HG02938 (cell line): ENCODE results near the gene THYN1.
A peak's percentile ranks its signal among the peaks of the same experiment; 100 is the strongest.

Experiments used
- ATAC-seq: cut with Tn5 transposase; IDR thresholded peaks from one replicate; pipeline ENCODE4 v1.9.1; 2021; ENCODE audit warnings: mild to moderate bottlenecking, moderate library complexity; ENCODE audit not compliant: unreplicated experiment

THYN1 gene

DNA sequence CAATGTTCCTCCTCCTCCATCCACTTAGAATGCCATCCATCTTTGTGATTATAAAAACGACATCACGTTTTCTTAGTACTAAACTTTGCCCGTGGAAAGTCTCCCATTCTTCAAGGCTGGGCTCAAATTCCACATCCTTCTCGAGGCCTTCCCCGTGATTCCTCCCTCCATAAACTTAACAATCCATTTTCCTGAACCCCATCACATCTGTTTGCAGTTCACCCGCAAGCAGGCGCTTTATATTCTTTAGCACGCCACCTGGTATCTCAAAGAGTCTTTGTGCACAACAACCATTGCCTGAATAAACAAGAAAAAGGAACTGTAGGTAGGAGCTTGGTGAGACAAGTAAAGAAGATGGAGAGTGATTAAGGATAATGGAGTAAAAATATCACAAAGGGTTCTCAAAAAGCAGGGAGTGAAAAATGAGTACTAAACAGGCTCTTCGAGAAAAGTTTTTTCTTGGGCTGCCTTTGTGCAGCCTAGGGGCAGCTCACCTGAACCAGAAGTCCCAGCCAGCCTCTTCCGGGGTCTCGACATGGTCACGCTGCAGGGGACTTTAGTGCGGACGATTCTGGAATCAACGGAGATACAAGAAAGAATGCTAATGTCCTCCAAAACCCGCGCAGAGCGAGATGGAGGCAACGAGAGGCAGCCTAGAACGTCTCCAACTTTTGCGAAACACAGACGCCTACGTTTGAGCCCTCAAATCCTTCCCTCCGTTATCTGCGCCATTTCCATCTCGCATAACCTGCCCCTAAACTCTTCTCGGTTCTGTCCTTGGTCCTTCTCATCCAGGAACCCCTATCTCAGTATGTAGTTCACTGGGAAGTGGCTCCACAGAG lies 585 bp downstream of the THYN1 start:
- ATAC-seq, result peak; percentile 27

DNA sequence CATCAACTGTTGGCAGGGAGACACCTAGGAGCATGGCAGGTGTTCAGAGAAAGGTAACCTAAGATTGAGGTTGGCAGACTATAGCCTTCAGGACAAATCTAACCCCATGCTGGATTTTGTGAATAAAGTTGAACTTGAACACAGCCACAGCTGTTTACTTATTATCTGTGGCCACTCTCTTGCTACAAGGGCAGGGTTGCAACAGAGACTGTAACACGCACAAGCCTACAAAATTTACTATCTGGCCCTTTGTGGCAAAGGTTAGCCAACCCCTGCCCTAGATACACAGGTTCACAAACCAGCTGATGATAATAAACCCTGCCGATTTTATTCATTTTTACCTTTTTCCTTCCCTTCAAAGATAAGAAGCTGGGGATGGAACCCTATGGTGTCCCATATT lies 2.5 kb downstream of the THYN1 start:
- no peak for ATAC-seq

GRCh38 chr11:134250246-134250645 lies 2.9 kb downstream of the THYN1 start:
- no peak for ATAC-seq

DNA sequence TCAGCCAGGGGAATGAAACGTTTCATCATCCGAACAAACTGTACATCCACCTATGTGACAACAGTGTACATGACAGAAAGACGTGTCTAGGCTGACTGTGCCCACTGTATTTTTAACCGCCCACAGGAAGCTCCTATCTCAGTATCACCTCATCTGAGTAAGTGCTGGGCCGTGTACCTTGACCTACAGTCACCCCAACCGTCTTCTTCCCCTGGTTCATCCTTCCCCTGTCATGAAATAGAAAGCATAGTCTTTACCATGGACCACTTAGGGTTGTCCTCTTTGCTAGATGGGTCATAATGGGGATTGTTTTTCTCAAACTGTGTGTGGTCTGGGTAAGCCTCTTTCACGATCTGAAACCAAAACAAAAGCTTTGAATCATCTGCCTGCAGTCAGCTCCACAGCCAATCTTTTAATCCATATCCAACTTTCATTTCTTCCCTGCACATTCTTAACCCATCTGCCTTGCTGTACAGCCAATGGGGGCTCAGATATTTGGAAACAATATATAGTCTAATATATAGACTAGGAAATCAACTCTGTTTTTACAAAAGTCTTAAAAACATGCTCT lies 4.2 kb downstream of the THYN1 start:
- no peak for ATAC-seq

DNA sequence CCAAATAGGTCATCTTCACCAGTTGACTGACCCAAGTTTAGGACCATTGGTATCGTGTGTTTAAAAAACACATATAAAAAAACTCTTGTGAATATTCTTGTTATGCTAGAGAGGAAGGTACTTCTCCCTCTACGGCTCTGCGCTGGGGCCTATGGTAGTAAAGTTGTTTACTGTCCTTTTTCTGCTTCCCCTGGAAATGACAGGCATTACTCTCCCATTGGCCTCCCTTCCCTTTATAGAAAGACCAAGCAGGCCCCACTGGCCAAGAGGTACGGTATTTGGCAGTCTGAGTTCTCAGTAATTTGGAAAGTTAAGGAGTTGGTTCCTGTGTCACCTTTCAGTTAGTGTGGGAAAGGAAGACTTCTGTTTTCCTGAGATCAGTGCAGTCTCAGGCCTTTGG lies 6.5 kb downstream of the THYN1 start:
- no peak for ATAC-seq

DNA sequence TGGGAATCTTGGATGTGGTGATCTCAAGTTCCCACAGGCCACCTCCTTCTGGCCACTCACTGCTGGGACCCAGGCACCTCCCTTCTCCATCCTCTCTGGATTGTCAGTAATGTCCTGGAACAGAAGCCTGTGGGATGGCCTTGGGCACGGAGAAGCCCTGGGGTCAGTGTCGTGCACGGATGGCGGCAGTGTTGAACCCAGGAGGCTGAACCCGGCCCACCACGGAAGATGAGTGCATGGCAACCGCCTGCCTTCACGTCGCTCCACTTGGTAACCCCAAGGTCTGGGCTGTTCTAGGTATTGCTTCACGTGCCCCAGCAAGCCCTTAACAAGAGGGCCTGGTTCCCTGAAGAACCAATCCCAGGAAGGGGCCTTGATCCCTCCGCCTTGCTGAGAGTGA lies 7.1 kb downstream of the THYN1 start:
- ATAC-seq, result no peak

DNA sequence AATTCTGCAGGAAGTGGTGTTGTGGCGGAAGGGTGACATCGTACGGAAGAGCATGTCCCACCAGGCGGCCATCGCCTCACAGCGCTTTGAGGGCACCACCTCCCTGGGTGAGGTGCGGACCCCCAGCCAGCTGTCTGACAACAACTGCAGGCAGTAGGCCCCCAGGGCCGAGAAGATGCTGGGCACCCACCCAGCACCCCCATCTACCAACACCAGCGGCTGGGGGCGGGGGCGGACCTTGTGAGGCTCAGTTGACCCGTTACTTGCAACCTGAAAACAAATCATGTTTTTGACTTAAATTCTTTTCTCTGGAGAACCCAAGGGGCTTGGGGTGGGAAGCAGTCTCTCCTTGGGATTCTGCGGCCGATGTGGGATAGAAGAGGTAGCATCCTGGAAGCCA lies 7.7 kb downstream of the THYN1 start:
- no peak for ATAC-seq

DNA sequence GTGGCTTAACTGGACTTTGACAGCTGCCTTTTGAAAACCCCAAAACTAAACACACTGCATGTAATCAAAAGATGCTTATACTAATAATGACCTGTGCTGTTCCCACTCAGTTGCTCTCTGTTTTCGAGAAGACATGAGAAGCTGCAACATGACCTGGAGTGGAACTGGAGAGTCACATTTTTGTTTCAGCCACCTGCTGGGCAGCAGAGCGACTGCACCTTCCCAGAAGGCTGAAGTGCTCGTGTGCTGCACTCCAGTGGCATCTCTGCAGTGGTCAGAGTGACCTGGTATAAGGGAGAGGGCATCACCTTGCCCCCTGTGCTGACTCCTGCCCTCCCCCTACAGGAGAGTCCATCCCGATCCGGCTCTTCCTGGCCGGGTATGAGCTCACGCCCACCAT lies 8.6 kb downstream of the THYN1 start:
- peak; percentile 81 for ATAC-seq

DNA sequence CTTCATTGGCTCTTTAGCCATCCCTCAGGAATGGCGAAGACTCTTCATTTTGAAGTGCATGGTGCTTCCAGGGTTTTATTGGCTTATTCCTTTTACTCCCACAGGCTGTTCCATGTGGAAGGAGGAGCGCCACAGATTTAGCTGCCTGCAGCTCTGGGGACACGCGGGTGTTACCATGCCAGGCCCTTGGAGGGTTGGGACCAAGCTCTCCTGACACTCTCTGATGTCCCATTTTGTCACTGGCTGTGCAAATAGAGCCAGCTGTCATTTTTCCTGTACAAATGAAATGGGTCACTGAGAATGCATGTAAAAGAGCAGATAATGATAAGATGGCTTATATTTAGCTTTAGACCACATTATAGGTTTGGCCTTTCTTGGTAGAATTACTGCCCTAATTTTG lies 9.2 kb downstream of the THYN1 start:
- ATAC-seq, result no peak

DNA sequence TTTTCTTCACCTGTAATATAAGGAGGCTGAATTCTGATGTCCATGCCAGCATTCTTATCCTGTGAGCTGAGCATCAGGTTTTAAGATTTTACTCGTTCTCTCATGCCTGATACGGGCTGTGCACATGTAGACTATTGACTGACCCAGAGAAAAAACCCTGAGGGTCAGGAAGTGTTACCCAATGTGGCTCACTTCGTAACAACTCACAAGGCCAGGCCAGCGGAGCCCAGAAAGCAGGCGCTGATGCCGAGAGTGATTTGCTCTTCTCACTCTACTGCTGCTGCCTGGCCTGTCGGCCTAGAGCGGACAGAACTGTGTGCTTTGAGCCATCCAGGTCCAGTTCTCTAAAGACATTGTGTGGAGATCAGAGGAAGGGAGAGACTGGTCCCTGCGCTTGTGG lies 10.8 kb downstream of the THYN1 start:
- no peak for ATAC-seq

DNA sequence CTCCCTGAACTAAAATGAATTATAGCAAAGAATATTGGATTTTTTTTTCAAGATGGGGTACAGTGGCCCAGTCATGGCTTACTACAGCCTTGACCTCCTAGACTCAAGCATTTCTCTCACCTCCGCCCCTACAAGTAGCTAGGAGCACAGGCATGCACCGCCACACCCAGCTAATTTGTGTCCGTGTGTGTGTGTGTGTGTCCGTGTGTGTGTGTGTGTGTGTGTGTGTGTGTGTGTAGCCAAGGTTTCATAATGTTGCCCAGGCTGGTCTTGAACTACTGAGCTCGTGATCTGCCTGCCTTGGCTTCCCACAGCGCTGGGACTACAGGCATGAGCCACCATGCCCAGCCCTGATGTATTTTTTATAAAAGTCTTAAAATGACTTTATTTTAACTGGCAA lies 12.6 kb downstream of the THYN1 start:
- no peak for ATAC-seq

GRCh38 chr11:134238956-134239355 lies 14.2 kb downstream of the THYN1 start:
- no peak for ATAC-seq

GRCh38 chr11:134237557-134237922 lies 15.6 kb downstream of the THYN1 start:
- ATAC-seq, result no peak

GRCh38 chr11:134236834-134237556 lies 16.2 kb downstream of the THYN1 start:
- no peak for ATAC-seq

DNA sequence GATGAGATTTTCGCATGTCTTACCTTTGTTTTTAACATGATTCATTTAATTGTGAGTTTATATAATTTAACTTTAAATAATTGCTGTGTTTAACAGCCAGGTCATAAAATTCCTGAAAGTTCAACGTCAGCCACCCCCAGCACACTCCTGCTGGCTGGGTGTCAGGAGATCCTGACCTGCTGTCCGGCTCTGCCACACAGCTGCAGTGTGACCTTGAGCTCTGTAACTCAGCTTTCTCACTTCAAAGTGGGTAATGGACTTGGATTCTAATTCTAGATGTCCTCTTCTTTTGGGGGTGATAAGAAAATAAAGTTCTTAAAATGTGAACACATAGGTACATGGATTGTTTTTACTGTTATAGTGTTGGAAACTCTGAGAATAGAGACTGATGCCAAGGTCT lies 17.8 kb downstream of the THYN1 start:
- no peak for ATAC-seq

GRCh38 chr11:134233729-134234179 lies 19.4 kb downstream of the THYN1 start:
- no peak for ATAC-seq

DNA sequence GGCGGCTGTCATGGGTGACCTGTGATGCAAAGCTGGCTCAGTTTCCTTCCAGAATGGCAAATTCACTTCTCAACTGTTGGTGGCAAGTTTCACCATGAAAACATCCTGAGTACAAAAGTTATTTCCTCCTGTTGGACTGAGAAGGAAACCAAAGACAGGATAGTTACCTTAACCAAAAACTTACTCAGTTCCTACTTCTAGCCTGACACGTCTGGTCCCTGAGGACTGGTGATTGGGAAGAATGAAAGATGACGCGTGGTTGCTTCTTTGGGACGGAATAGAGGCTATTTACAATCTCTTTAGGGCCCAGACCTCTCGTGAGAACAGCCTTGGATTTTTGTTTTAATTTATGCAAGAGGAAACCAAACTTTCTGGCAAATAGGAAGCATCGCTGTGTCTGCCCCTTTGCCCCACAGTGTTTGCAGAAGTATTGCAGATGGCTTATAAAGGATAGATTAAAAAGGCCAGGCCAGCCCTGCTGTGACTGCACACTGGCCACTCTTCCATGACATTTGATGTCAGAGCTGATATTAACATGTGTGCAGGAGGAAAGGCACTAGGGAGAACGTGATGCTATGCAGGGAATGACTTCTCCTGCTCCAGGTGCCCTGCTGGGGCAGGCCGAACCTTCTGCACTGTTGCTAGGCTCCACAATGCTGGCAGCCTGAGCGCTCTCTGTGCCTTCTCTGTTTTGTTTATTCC lies 21.0 kb downstream of the THYN1 start:
- no peak for ATAC-seq

DNA sequence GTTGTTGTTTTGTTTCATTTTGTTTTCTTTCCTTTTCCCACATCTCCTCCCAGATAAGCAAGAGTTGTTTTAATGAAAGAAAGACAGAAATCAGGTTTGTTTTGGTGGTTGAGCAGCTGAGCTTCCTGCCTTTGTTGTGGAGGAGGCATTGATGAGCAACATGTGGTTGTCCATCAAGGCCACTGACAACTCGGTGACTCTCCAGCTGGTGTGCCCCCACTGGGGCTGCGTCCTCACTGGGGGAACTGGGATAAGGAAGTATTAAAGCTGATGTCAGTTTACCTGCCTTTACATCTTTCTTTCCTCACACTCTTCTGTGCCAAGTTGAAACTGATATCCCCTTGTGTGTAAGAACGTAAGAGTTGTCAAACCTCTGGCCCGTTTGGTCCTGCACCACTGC lies 22.8 kb downstream of the THYN1 start:
- no peak for ATAC-seq

GRCh38 chr11:134229126-134229790 lies 23.9 kb downstream of the THYN1 start:
- no peak for ATAC-seq

DNA sequence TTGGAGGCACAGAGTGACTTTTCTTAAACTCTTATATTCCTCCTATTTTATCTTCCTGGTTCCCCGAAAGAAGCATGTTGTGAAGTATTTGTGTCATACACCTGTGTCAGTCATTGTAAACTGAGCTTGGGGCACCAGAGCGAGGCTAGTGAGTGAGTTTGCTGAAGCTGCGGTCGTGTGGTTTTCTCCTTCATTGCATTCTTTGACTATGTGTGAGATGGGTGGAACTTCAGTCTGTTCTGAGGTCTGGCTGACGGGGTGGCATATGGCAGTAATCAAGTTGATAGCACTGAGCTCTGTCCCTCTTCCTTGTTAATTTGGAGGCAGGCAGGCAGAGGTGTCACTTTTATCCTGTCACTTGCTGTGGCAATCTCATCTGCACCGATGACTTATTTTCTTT lies 24.5 kb downstream of the THYN1 start:
- ATAC-seq, result peak; percentile 51

DNA sequence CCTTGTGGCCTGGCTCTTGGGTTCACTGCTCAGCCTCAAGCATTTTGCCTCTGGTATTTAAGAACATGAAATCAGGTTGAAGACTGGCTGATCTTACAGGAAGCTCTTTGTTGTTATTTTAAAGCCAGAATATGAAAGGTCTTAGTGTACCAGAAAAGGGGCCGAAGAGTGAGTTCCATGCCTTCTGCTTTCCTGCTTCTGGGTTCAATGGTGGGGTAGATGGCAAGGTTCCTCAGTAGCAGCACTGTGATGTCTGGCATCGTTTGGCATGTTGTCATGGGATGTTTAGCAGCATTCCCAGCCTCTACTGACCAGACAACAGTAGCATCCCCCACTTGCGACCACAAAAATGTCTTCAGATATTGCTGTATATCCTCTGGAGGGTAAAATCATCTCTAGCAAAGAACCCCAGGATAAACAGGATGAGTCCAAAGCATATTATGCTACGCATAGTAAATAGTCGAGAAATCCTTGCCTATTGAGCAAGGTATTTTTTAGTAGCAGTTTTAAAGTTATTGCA lies 26.3 kb downstream of the THYN1 start:
- ATAC-seq, result no peak
